HEK293T (cell line): ENCODE data around the gene OR3A2.
"Not testable (repeated sequence)": the region's sequence is repeated elsewhere in the genome, so short reads cannot be mapped to it uniquely, and the experiment has no call there.

Experiments
- BHLHE40 ChIP-seq: fragments of 450-650 bp; IDR thresholded peaks from 2 replicates; pipeline ENCODE4 v1.6.1; 2016; ENCODE audit warnings: mild to moderate bottlenecking, moderate library complexity, borderline replicate concordance
- FOXK2 ChIP-seq: fragments of 450-650 bp; IDR thresholded peaks from 2 replicates; pipeline ENCODE4 v1.6.1; 2016; ENCODE audit warnings: mild to moderate bottlenecking
- NFRKB ChIP-seq: fragments of 450-650 bp; IDR thresholded peaks from 2 replicates; pipeline ENCODE4 v1.6.1; 2016; ENCODE audit warnings: mild to moderate bottlenecking, moderate library complexity
- SUZ12 ChIP-seq: fragments of 450-650 bp; IDR thresholded peaks from 2 replicates; pipeline ENCODE4 v1.6.1; 2016; ENCODE audit warnings: mild to moderate bottlenecking
- TARDBP ChIP-seq: fragments of 450-650 bp; IDR thresholded peaks from 2 replicates; pipeline ENCODE4 v1.6.1; 2016
- ZNF384 ChIP-seq: fragments of 450-650 bp; IDR thresholded peaks from 2 replicates; pipeline ENCODE4 v1.6.1; 2016

- not testable (repeated sequence) for TF ChIP-seq SUZ12, BHLHE40, TARDBP, NFRKB, ZNF384, FOXK2
Measured at GRCh38 chr17:3397801-3398200, 11.7 kb upstream of the OR3A2 start.
